CD4-positive, alpha-beta memory T cell (primary cell): Measurements from ENCODE around the gene CDC123. TPM values are rescaled to one million over a fixed set of nuclear protein-coding genes. Genes with fewer than 3 reads are reported as not detected.

Source experiments
- polyA plus RNA-seq, 2 donors: library from polyadenylated mRNA; unstranded; fragments of 300-500 nt; fragmentation: Illumina TruSeq; gene quantifications; one replicate each; pipeline ENCODE4 v1.2.3, GENCODE V29; 2021
- total RNA-seq, 2 experiments: library from RNA; stranded (reverse); gene quantifications; one replicate each; pipeline ENCODE4 v1.2.3, GENCODE V29; 2021

Gene CDC123
- total and polyA plus RNA-seq, 4 experiments from 2014 or later = 40.7 to 124 (median 71.4) TPM

Other genes starting within 250 kb of the CDC123 start
- 10 to 100 TPM; 35.2 to 38.6 TPM for gene UPF2, start 153.4 kb upstream of the CDC123 start, total RNA-seq
- gene UPF2, start 153.4 kb upstream of the CDC123 start, polyA plus RNA-seq = 10 to 100 TPM in 1 of 2 donors, 1 to 10 TPM in 1; 5.4 to 21.1 TPM
- gene DHTKD1, start 127.2 kb upstream of the CDC123 start, total RNA-seq = 10 to 100 TPM; 15.7 to 16.5 TPM
- gene DHTKD1, start 127.2 kb upstream of the CDC123 start, polyA plus RNA-seq = 1 to 10 TPM; 7.3 to 9.0 TPM
- gene SEC61A2, start 66.5 kb upstream of the CDC123 start, total RNA-seq = 10 to 100 TPM; 12.2 to 13.4 TPM
- 1 to 10 TPM; 1.0 to 2.0 TPM for gene SEC61A2, start 66.5 kb upstream of the CDC123 start, polyA plus RNA-seq
- 10 to 100 TPM; 55.6 to 61.2 TPM for gene NUDT5, start 297 bp upstream of the CDC123 start, total RNA-seq
- gene NUDT5, start 297 bp upstream of the CDC123 start, polyA plus RNA-seq = 10 to 100 TPM; 55.6 to 69.4 TPM
- 10 to 100 TPM; 21.9 to 22.2 TPM for gene CAMK1D, start 153.4 kb downstream of the CDC123 start, total RNA-seq
- gene CAMK1D, start 153.4 kb downstream of the CDC123 start, polyA plus RNA-seq = 10 to 100 TPM in 1 of 2 donors, 1 to 10 TPM in 1; 5.2 to 17.0 TPM